Cerebellar cortex (tissue), 1 donor: ENCODE measurements around the gene PPP6C.
A peak's percentile ranks its signal among the peaks of the same experiment; 100 is the strongest.
"Not testable (repeated sequence)": the region's sequence is repeated elsewhere in the genome, so short reads cannot be mapped to it uniquely, and the experiment has no call there.

Experiments used
- DNase-seq: peaks from one replicate; pipeline ENCODE4 v3.0.0-alpha.2; 2015; ENCODE audit warnings: low spot score

Gene PPP6C

DNA sequence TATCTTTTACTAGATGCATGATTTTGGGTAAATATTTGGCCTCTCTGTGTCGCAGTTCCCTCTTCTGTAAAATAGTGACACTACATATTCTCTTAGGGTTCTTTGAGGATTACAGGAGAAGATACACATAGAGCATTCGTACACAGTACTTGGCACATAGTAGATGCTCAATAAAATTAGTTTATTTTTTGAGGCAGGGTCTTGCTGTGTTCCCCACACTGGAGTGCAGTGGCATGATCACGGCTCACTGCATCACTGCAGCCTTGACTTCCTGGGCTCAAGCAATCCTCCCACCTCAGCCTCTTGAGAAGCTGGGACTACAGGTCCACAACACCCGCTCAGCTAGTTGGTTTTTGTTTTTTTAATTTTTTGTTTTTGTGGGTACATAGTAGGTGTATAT, 47.9 kb downstream of the PPP6C start:
- no peak for DNase-seq

DNA sequence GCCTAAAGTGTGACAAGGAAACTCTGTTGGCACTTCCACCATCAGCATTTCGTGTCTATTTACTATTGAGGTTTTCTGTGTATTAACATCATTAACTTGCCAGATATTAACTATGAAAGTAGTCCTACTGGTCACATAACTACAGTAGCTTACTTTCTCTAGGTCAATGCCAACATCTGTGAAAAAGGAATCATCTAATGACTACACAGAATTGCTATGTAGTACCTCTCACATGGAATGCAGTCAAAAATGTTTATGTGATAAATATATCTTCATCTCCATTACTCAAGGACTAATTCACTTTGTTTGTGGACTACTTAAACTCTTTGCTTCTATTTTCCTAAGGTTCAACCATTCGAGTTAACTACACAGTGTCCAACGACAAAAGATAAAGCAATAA, 48.4 kb downstream of the PPP6C start:
- no peak for DNase-seq

DNA sequence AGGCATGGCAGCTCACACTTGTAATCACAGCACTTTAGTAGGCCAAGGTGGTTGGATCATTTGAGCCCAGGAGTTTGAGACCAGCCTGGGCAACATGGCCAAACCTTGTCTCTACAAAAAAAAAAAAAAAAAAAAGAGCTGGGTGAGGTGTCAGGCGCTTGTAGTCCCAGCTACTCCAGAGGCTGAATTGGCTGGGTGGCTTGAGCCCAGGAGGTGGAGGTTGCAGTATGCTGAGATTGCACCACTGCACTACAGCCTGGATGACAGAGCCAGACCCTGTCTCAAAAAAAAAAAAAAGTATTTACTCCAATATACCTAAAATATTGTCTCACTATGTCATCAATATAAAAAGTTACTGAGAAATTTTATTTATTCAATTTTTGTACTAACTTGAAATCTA, 49.0 kb downstream of the PPP6C start:
- DNase-seq = no peak

DNA sequence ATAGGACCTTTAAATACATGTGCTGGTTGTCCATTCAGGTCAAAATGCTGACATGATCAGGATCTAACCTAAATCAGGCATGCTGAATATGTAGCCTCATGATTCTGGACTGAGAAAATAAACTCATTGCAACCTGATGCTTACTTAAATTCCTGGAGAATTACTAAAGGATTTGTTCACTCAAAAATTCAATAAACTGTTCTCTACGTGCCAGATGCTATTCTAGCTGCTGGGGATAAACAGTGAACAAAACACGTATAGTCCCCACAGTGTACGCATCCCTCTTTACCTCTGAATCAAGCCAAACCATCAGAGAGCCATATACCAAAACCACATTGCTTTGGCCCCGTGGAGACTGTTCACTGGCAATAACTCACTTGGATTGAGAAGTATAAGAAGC, 52.4 kb downstream of the PPP6C start:
- no peak for DNase-seq

DNA sequence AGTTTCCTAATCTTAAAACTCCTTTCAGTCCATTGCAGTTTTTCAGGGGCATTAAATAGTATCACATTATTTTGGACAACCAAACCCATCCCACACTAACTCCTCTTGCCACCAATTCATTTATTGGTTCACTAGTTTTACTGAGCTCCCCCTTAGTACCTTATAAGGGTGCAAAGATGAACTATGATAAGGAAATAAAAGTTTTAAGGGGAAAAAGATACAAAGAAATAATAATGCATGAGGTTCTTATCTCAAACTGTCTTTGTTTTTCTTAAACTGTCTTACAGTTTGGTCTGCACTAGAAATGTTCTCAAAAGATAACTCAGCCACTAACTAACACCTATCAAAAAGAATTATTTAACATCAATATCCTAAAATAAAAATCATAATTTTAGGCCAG, 54.6 kb downstream of the PPP6C start:
- DNase-seq = no peak

DNA sequence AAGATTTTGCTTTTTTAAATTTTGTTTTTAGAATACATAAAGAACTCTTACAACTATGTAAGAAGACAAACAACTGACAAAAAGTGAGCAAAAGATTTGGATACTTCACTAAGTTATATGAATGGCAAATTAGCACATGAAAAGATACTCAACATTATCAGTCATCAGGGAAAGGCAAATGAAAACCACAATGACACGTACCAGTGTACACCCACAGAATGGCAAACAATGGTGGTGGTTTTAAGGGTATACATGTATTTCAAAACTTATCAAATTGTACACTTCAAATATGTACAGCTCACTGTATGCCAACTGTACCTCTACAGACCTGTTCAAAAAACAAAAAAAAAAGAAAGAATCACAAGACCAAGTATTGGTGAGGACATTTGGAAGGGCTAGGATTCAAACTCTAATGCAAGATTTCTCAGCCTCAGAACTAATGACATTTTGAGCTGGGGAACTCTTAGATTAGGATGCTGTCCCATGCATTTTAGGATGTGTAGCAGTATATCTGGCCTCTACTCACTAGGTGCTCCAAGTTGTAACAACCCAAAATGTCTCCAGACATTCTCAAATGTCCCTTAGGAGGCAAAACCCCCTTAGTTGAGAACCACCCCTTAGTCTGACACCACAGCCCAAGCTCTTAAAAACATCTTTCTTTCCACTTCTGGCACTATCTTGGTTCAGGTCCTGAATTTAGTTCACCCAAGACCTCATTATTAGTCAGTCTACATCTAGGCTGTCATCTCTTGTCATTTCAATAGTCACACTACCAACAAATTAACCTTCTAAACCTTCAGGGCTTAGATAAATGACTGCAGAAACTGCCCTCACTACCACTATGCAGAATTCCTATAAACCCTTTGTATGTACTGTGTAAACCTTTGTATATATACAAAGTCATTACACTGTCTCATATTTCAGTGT, 55.9 kb downstream of the PPP6C start:
- DNase-seq = no peak

DNA sequence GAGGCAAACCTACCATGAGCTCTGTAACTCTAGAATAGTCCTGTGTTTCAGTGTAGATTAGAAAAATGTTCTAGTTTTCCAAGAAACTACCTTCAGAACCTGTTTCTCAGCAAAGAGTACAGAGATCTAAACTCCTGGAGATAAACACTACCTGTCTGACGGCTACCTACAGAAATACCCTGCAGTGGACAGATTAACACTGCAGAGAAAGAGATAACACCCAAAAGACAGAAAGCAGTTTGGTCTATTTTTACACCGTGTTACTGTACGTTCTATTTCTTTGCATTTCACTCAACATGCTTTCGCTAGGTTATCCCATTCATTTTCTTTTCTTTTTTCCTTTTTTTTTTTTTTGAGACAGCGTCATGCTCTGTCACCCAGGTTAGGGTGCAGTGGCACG, 57.8 kb downstream of the PPP6C start:
- no peak for DNase-seq

DNA sequence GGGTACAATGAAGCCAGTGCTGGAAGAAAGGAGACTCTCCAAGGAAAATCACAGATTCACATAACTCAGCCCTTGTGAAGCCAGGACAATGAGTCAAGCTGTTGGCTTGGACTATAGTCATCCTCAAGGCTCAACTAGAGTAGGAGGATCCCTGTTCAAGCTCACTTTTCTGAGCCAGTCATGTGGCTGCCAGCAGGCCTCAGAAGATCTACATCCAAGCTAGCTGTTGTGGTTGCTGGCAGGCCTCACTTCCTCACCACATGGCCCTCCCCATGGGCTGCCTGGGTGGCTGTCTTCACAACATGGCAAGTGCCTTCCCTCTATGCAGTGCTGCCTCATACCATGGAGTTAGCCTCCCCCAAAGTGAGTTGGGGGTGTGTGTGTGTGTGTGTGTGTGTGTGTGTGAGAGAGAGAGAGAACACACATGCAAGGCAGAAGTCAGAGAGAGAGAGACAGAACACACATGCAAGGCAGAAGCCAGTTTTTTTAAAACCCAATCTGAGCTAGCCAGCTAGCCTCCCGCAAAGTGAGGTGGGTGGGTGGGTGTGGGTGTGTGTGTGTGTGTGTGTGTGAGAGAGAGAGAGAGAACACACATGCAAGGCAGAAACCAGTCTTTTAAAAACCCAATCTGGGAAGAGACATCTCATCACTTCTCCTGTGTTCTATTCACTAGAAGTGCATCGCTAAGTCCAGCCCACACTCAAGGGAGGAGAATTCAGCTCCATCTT, 63.4 kb downstream of the PPP6C start:
- peak; percentile 77 for DNase-seq

DNA sequence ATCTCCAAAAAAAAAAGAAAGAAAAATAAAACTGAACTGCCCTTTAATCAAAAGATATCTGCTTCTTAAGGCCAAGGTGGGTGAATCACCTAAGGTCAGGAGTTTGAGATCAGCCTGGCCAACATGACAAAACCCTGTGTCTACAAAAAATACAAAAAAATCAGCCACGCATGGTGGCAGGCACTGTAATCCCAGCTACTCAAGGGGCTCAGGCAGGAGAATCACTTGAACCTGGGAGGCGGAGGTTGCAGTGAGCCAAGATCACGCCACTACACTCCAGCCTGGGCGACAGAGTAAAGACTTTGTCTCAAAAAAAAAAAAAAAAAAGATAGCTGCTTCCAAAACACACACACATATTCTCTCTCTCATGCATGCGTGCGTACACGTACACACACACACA, 64.1 kb downstream of the PPP6C start:
- DNase-seq = no peak

DNA sequence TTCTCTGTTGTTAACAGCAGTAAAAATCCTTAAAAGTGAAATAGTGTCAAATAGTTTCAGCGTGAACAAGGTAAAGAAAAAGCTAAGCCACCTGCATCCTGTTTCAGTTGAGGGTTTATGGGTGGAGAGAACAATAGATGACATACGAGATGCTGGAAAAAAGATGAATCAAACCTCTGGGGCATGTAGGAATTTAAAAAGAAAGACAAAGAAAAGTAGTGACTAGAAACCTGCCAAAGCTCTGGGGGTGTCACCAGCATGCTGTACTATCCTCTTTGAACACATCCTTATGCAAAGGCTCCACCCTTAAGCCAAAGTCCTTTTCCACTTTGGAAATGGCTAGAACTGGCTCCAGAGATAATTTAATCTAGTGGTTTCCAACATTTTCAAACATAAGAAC, 68.5 kb downstream of the PPP6C start:
- no peak for DNase-seq

DNA sequence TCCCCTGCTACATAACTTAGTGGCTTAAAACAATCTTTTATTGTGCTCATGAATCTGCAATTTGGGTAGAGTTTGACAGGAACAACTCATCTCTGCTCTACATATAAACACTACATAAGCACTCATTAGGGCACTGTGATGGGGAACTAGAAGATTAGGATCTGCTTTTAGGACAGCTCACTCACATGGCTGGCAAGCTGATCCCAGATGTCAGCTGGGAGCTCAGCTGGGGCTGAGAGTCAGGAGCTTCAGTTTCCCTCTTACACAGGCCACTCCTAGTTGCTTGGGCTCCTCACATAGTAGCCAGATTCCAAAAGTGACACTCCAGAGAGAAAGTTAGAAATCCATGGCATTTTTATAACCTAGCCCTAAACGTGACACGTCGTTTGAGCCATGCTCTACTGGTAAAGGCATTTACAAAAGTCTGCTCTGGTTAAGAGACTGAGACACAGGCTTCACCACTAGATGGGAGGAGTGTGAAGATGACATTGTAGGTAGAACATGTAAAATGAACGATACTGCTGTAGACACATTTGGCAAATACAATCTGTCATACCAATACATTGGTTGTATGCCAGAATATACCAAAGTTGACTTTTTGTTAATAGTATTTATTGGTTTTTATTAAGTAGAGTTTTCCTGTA, 69.8 kb downstream of the PPP6C start:
- no peak for DNase-seq

DNA sequence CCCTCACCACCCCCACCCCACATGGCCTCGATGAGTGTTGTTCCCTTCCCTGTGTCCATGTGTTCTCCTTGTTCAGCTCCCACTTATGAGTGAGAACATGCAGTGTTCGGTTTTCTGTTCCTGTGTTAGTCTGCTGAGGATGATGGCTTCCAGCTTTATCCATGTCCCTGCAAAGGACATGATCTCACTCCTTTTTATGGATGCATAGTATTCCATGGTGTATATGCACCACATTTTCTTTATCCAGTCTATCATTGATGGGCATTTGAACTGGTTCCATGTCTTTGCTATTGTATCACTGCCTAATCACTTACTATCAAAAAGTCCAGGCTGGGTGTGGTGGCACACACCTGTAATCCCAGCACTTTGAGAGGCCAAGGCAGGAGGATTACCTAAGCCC, 70.9 kb downstream of the PPP6C start:
- DNase-seq = not testable (repeated sequence)

DNA sequence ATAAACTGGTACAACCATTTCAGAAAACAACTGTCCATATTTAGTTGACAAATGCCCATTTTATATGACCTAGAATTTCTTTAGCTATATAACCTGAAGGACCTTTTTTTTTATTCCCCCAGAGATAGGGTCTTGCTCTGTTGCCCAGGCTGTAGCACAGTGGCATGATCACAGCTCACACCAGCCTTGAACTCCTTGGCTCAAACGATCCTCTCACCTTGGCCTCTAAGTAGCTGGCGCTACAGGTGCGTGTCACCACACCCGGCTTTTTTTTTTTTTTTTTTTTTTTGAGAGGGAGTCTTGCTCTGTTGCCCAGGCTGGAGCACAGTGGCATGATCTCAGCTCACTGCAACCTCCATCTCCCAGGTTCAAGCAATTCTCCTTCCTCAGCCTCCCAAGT, 75.1 kb downstream of the PPP6C start:
- not testable (repeated sequence) for DNase-seq

DNA sequence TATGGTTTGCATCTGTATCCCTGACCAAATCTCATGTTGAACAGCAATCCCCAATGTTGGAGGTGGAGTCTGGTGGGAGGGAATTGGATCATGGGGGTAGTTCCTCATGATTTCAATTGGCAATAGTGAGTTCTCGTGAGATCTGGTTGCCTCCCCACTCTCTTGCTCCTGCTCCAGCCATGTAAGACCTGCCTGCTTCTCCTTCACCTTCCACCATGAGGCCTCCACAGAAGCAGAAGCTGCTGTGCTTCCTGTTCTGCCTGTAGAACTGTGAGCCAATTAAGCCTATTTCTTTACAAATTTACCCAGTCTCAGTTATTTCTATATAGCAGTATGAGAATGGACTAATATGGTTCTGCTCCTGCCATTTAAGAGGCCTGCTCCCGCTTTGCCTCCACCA, 79.1 kb downstream of the PPP6C start:
- DNase-seq = no peak

DNA sequence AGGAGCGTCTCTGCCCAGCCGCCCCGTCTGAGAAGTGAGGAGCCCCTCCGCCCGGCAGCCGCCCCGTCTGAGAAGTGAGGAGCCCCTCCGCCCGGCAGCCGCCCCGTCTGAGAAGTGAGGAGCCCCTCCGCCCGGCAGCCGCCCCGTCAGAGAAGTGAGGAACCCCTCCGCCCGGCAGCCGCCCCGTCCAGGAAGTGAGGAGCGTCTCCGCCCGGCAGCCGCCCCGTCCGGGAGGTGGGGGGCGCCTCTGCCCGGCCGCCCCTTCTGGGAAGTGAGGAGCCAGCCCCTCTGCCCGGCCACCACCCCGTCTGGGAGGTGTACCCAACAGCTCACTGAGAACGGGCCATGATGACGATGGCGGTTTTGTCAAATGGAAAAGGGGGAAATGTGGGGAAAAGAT, 81.1 kb downstream of the PPP6C start:
- not testable (repeated sequence) for DNase-seq

DNA sequence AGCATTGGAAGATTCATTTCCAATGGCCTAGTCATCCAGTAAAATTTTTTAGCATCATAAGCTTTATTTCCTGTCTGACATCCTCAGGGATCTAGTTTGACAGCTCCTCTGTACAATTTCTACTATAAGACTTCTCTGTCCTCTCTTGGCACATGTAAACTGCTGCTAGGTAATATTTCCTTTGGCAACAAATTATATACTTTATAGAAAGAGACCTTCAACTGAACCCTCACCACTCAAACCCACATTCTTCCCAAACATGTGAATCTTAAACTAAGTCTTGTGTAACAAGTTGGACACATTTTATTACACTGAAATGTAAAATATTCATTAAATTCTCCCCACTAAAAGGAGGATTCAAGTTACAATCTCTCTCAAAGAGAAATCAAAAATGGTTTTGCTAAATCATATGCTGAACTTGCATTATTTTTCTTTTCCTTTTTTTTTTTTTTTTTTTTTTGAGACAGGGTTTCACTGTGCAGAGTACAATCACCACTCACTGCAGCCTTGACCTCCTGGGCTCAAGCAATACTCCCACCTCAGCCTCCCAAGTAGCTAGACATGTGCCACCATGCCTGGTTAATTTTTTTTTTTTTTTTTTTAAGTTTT, 83.2 kb downstream of the PPP6C start:
- DNase-seq = no peak

DNA sequence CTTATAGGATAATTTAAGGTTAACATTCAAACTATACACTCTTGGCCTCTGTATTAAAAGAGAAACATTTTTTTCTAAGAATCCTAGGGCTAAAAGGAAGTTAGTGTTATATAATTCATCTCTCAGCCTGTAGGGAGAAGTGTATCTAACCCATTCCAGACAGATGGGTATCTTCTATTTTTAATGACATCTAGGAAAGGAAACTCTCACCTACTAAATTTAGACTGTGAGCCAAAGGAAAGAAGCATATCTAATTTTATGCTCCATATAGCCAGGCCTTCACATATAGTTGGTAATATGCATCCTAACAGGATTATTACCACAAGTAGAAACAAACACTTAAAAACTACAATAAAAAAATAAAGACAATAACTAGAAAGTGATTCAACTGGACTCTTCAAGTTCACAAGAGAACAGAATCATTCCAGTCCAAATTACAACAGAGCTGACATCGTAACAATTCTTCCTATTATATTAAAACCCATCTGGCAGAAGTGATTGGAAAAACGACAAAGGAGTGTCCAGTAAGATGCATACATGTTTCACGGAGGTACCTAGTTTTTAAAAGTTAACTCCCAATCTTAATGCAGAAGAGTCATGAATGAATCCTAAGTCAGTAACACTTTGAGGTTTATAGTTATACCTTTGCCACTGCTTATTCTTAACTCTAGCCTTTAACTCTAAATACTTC, 85.7 kb downstream of the PPP6C start:
- no peak for DNase-seq

DNA sequence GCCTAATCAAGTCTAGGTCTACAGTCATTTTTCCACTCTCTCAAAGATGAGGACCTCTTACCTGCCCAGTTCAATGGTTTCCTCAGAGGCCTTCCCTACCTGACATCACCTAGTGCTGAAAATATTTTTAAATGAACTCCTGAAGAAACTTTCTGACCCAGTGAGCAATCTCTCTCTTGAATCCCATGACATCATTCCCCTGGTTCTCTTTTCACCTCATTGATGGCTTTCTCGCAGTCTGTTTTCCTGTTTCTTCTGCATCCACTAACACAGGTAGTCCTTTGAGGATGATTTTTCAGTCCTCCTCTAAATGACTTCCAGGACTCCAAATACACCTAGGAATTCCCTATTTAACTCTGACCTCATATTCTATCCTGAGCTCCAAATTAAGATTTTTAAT, 86.6 kb downstream of the PPP6C start:
- no peak for DNase-seq

DNA sequence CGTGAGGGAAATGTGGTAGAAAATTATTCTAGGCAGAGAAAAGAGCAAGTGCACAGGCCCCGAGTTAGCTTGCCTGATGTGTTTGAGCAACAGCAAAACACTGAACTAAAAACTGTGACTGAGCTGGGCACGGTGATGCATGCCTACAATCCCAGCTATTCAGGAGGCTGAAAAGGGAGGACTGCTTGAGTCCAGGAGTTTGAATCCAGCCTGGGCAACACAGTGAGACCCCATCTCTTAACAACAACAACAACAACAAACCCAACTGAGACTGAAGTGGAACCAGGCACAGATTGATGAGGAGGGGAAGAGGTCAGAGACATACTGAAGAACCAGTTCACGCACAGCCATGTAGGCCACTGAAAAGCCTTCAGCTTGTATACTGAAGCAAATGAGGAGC, 88.8 kb downstream of the PPP6C start:
- no peak for DNase-seq

DNA sequence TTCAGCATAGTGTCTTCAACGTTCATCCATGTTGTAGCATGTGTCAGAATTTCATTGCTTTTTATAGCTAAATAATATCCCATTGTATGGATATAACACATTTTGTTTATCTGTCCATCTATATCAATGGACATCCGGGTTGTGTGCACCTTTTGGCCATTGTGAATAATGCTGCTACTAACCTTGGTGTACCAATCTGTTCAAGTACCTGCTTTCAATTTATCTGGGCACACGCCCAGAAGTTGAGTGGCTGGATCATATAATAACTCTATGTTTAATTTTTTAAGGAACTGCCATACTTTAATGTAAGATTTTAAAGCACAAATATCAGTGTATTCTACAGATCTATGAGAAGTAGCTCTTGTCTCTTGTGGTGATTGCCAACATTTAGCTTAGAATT, 89.8 kb downstream of the PPP6C start:
- no peak for DNase-seq
